BLaER1 treated with 17β-estradiol and CSF1 and Interleukin-3, amounts not matched to agents 10 nM and 100 nM (cell line): ENCODE data around the gene CDCA3.

ENCODE experiments used
- H3K27ac ChIP-seq, 11 experiments: shearing (Covaris generic); formaldehyde crosslinking; 2 replicates each; pipeline ENCODE4 v1.8.1; 2022
- H3K27me3 ChIP-seq, 11 experiments: shearing (Covaris generic); formaldehyde crosslinking; 2 replicates each; pipeline ENCODE4 v1.8.1; 2022
- H3K36me3 ChIP-seq, 11 experiments: shearing (Covaris generic); formaldehyde crosslinking; 2 replicates each; pipeline ENCODE4 v1.8.1; 2022
- H3K4me1 ChIP-seq, 10 experiments: shearing (Covaris generic); formaldehyde crosslinking; 2 replicates each; pipeline ENCODE4 v1.8.1; 2022
- H3K4me2 ChIP-seq, 11 experiments: shearing (Covaris generic); formaldehyde crosslinking; 2 replicates each; pipeline ENCODE4 v1.8.1; 2022
- H3K4me3 ChIP-seq, 10 experiments: shearing (Covaris generic); formaldehyde crosslinking; 2 replicates each; pipeline ENCODE4 v1.8.1; 2022
- H3K9ac ChIP-seq, 11 experiments: shearing (Covaris generic); formaldehyde crosslinking; 2 replicates each; pipeline ENCODE4 v1.8.1; 2022
- H3K9me3 ChIP-seq, 11 experiments: shearing (Covaris generic); formaldehyde crosslinking; replicated peaks in 1 of 11; 2 replicates each; pipeline ENCODE4 v1.8.1; 2022
- H4K20me1 ChIP-seq, 11 experiments: shearing (Covaris generic); formaldehyde crosslinking; 2 replicates each; pipeline ENCODE4 v1.8.1; 2022
- Cebpa-rat ChIP-seq, 11 experiments: shearing (Covaris generic); IDR thresholded peaks; 2 replicates each; pipeline ENCODE4 v1.8.1; 2022

Gene CDCA3

GRCh38 chr12:6823182-6824084, 27.7 kb downstream of the CDCA3 start:
- Histone ChIP-seq H4K20me1 (peaks cover 0 to 63% (median 22%) of the 10 kb centered on the region in 11 experiments; a peak in 14 of 22 replicates), H3K27ac (no peak overlapping the region), H3K4me3 (no peak overlapping the region), H3K36me3 (no peaks in the 10 kb centered on the region; a peak in 1 of 22 replicates), H3K4me2 (no peak overlapping the region), H3K9ac (no peak overlapping the region), H3K9me3 (no peaks in the 10 kb centered on the region), H3K27me3 (peaks cover 79 to 99% (median 96%) of the 10 kb centered on the region in 11 experiments), H3K4me1 (peaks cover 19 to 52% (median 34%) of the 10 kb centered on the region in 10 experiments)
- no peak for TF ChIP-seq Cebpa-rat (IDR thresholded peaks at IDR 0.05)

- H3K4me2 ChIP-seq = peak overlapping the region in 5 of 11 experiments; percentile 78 to 92 (median 85); a peak in 9 of 22 replicates
- H3K4me3 ChIP-seq = peak overlapping the region in 3 of 10 experiments; percentile 45 to 55 (median 52); a peak in 7 of 20 replicates
- H4K20me1 ChIP-seq = peaks cover 0 to 61% (median 21%) of the 10 kb centered on the region in 11 experiments; a peak in 11 of 22 replicates
- peaks cover 17 to 46% (median 30%) of the 10 kb centered on the region in 10 experiments for H3K4me1 ChIP-seq
- no peaks in the 10 kb centered on the region; a peak in 1 of 22 replicates for H3K36me3 ChIP-seq
- no peaks in the 10 kb centered on the region for H3K9me3 ChIP-seq
- no peak for TF ChIP-seq Cebpa-rat (IDR thresholded peaks at IDR 0.05)
- no peak overlapping the region for H3K27ac ChIP-seq
- peak overlapping the region in 1 of 11 experiments; percentile 64; a peak in 1 of 22 replicates for H3K9ac ChIP-seq
- peaks cover 72 to 92% (median 87%) of the 10 kb centered on the region in 11 experiments for H3K27me3 ChIP-seq
These were observed 28.5 kb downstream of the CDCA3 start for GRCh38 chr12:6822426-6823135.

- H3K4me2 ChIP-seq = peak within 1 kb of the TSS; percentile 40 to 92 (median 67); a peak in 20 of 22 replicates
- TF ChIP-seq Cebpa-rat (IDR thresholded peaks at IDR 0.05) = no peak
- H3K9me3 ChIP-seq = no peaks in the 10 kb centered on the region
- peak within 1 kb of the TSS in 8 of 10 experiments; percentile 4 to 61 (median 46); a peak in 12 of 20 replicates for H3K4me3 ChIP-seq
- H3K4me1 ChIP-seq = peaks cover 10 to 39% (median 24%) of the 10 kb centered on the region in 10 experiments
- no peaks in the 10 kb centered on the region; a peak in 1 of 22 replicates for H3K36me3 ChIP-seq
- H3K27me3 ChIP-seq = peaks cover 64 to 84% (median 83%) of the 10 kb centered on the region in 11 experiments
- peak within 1 kb of the TSS in 4 of 11 experiments; percentile 14 to 42 (median 34); a peak in 5 of 22 replicates for H3K27ac ChIP-seq
- H3K9ac ChIP-seq = peak within 1 kb of the TSS in 5 of 11 experiments; percentile 42 to 64 (median 53); a peak in 9 of 22 replicates
- peaks cover 0 to 55% (median 17%) of the 10 kb centered on the region in 11 experiments; a peak in 11 of 22 replicates for H4K20me1 ChIP-seq
These were observed 29.3 kb downstream of the CDCA3 start, which contains the start of gene GPR162 for GRCh38 chr12:6821591-6822425. TSS of gene GPR162 (plus strand) at chr12:6821821. CDS start at chr12:6823899, 2,078 bp downstream.

GRCh38 chr12:6820166-6820565, 30.9 kb downstream of the CDCA3 start:
- peak overlapping the region in 7 of 11 experiments; percentile 12 to 92 (median 80); a peak in 8 of 22 replicates for H3K4me2 ChIP-seq

GRCh38 chr12:6819106-6820030, 31.7 kb downstream of the CDCA3 start:
- Histone ChIP-seq H3K9me3 (no peaks in the 10 kb centered on the region), H3K36me3 (no peaks in the 10 kb centered on the region; a peak in 1 of 22 replicates), H3K4me2 (peak overlapping the region in 6 of 11 experiments; percentile 12 to 92 (median 46); a peak in 9 of 22 replicates), H3K4me3 (no peak overlapping the region), H3K27ac (no peak overlapping the region), H3K27me3 (peaks cover 41 to 82% (median 73%) of the 10 kb centered on the region in 11 experiments), H4K20me1 (peaks cover 0 to 35% (median 0%) of the 10 kb centered on the region in 11 experiments; a peak in 6 of 22 replicates), H3K9ac (no peak overlapping the region), H3K4me1 (peaks cover 12 to 52% (median 24%) of the 10 kb centered on the region in 10 experiments; a peak in 18 of 20 replicates)
- TF ChIP-seq Cebpa-rat (IDR thresholded peaks at IDR 0.05) = no peak

More at GRCh38 chr12:6820166-6820565, 30.9 kb downstream of the CDCA3 start:
- peak overlapping the region in 2 of 11 experiments; percentile 22 to 57; a peak in 1 of 22 replicates for H3K9ac ChIP-seq
- no peaks in the 10 kb centered on the region for H3K9me3 ChIP-seq
- H3K4me3 ChIP-seq = no peak overlapping the region
- no peaks in the 10 kb centered on the region; a peak in 1 of 22 replicates for H3K36me3 ChIP-seq
- H3K27me3 ChIP-seq = peaks cover 49 to 82% (median 73%) of the 10 kb centered on the region in 11 experiments
- H3K27ac ChIP-seq = peak overlapping the region in 1 of 11 experiments; percentile 14; a peak in 2 of 22 replicates
- peaks cover 6 to 44% (median 22%) of the 10 kb centered on the region in 10 experiments; a peak in 17 of 20 replicates for H3K4me1 ChIP-seq
- H4K20me1 ChIP-seq = peaks cover 0 to 39% (median 5%) of the 10 kb centered on the region in 11 experiments; a peak in 8 of 22 replicates
- TF ChIP-seq Cebpa-rat (IDR thresholded peaks at IDR 0.05) = no peak

GRCh38 chr12:6818645-6819044, 32.4 kb downstream of the CDCA3 start:
- no peak overlapping the region for H3K9ac ChIP-seq
- H4K20me1 ChIP-seq = peaks cover 0 to 35% (median 0%) of the 10 kb centered on the region in 11 experiments; a peak in 6 of 22 replicates
- H3K27ac ChIP-seq = no peak overlapping the region
- H3K27me3 ChIP-seq = peaks cover 34 to 82% (median 73%) of the 10 kb centered on the region in 11 experiments
- no peaks in the 10 kb centered on the region for H3K9me3 ChIP-seq
- H3K4me1 ChIP-seq = peaks cover 13 to 53% (median 26%) of the 10 kb centered on the region in 10 experiments; a peak in 18 of 20 replicates
- no peak overlapping the region for H3K4me2 ChIP-seq
- no peak overlapping the region for H3K4me3 ChIP-seq
- H3K36me3 ChIP-seq = no peaks in the 10 kb centered on the region; a peak in 1 of 22 replicates
- no peak for TF ChIP-seq Cebpa-rat (IDR thresholded peaks at IDR 0.05)

GRCh38 chr12:6818222-6818621, 32.9 kb downstream of the CDCA3 start:
- Histone ChIP-seq H3K36me3 (no peaks in the 10 kb centered on the region; a peak in 1 of 22 replicates), H3K4me1 (peaks cover 13 to 53% (median 27%) of the 10 kb centered on the region in 10 experiments; a peak in 18 of 20 replicates), H3K4me3 (no peak overlapping the region), H3K9me3 (no peaks in the 10 kb centered on the region), H4K20me1 (peaks cover 0 to 32% (median 0%) of the 10 kb centered on the region in 11 experiments; a peak in 6 of 22 replicates), H3K4me2 (no peak overlapping the region), H3K27me3 (peaks cover 30 to 82% (median 73%) of the 10 kb centered on the region in 11 experiments), H3K9ac (no peak overlapping the region), H3K27ac (no peak overlapping the region)
- no peak for TF ChIP-seq Cebpa-rat (IDR thresholded peaks at IDR 0.05)
